ENCODE results near the gene SARDH.
"Not testable (repeated sequence)": the region's sequence is repeated elsewhere in the genome, so short reads cannot be mapped to it uniquely, and the experiment has no call there.

The SARDH gene

DNA sequence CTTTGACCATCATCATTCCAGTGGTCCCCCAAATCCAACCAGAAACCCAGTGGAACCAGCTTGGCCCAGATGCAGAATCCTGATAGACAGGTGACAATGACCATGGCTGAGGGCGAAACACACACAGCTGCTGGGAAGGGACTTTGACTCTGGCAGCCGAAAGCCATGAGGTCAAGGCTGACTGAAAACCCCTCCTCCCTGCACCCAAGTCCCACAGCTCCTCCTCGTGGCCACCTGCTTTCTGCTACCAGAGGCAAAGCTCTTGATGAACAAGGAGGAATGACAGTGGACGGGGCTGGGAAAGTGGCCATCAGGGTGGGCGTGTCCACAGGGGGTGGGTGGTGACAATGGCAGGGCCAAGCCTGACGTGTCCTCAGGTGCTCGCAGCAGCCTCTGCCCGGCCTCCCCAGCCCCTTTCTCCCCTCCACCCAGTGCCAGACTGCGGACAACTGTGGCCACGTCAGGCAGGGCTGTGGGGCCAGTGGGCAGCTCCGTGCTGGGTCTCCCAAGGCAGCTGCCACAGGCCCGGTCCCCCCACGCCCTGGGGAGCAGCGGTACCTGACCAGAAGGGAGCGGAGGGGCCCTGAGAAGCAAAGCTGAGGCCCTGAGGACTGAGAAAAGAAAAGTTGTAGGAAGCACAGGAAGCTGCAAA is 30.8 kb upstream of the SARDH start:
- no peak overlapping the region for H3K4me3 ChIP-seq (ENCODE audit: low read depth, low read length)
- peak; percentile 13 for DNase-seq (ENCODE audit: low read depth)
- TF ChIP-seq, protein P1, sequence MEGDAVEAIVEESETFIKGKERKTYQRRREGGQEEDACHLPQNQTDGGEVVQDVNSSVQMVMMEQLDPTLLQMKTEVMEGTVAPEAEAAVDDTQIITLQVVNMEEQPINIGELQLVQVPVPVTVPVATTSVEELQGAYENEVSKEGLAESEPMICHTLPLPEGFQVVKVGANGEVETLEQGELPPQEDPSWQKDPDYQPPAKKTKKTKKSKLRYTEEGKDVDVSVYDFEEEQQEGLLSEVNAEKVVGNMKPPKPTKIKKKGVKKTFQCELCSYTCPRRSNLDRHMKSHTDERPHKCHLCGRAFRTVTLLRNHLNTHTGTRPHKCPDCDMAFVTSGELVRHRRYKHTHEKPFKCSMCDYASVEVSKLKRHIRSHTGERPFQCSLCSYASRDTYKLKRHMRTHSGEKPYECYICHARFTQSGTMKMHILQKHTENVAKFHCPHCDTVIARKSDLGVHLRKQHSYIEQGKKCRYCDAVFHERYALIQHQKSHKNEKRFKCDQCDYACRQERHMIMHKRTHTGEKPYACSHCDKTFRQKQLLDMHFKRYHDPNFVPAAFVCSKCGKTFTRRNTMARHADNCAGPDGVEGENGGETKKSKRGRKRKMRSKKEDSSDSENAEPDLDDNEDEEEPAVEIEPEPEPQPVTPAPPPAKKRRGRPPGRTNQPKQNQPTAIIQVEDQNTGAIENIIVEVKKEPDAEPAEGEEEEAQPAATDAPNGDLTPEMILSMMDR (conservative IDR thresholded peaks at IDR 0.05; ENCODE audit: low read depth, low read length): peak; percentile 50

DNA sequence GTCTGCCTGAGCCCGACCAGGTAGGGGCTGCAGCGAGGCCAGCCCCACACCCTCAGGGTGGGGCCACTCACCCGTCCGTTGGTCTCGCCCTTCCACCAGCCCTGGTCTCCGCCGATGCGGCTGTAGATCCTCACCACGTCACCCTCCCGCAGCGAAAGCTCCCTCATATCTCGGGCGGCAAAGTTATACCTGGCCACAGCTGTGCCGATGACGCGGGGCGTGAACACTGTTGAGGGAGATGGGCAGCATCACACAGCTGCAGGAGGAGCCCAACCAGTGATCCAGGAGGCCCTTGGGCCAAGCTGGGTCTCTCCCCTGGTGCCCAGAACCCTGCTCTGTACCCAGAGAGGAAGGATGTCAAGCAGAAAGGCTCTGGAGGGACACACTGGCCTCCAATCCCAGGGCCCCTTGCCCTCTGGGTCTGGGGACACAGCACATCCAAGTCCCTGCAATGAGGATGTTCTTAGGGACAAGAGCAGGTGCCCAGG is 30.3 kb upstream of the SARDH start:
- TF ChIP-seq, protein P1 (conservative IDR thresholded peaks at IDR 0.05; ENCODE audit: low read depth, low read length): no peak
- H3K4me3 ChIP-seq (ENCODE audit: low read depth, low read length): no peak overlapping the region
- DNase-seq (ENCODE audit: low read depth): no peak

DNA sequence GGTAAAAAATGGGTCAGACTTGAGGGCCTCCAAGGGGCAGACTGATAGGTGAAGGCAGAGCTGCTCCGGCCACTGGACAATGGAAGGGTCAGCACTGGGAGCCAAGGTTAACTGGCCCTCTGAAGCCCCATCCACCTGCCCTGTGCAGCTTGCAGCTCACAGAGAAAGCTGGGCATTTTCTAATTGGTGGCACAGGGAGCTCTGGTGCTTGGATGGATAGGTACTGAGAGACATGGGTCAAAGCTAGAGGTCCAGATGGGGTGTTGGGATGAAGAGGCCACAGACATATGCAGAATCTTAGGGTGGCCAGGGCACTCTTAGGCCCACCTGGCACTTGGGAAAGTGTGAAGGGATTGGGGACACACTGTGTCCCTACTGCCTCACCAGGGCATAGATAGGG is 29.5 kb upstream of the SARDH start:
- no peak overlapping the region for H3K4me3 ChIP-seq (ENCODE audit: low read depth, low read length)
- TF ChIP-seq, protein P1 (conservative IDR thresholded peaks at IDR 0.05; ENCODE audit: low read depth, low read length): no peak
- no peak for DNase-seq (ENCODE audit: low read depth)

DNA sequence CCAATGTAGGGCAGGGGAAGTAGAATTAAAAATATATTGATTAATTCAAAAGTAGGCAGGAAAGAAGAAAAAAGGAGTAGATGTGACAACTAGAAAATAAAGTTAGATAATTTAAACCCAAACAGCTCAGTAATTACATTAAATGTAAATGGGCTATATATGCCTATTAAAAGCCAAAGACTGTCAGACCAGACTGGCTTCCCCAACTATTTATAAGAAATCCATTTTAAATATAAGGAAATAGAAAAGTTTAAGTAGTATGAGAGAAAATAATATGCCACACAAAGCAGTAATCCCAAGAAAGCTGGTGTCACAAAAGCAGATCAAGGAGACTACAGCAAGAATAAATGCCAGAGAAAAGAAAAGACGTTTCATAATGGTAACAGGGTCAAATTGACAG is 28.9 kb upstream of the SARDH start:
- DNase-seq (ENCODE audit: low read depth): no peak
- TF ChIP-seq, protein P1 (conservative IDR thresholded peaks at IDR 0.05; ENCODE audit: low read depth, low read length): no peak
- H3K4me3 ChIP-seq (ENCODE audit: low read depth, low read length): no peak overlapping the region

DNA sequence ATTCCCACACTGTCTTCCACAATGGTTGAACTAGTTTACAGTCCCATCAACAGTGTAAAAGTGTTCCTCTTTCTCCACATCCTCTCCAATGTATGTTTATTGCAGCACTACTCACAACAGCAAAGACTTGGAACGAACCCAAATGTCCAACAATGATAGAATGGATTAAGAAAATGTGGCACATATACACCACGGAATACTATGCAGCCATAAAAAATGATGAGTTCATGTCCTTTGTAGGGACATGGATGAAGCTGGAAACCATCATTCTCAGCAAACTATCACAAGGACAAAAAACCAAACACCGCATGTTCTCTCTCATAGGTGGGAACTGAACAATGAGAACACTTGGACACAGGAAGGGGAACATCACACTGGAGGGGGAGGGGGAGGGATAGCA is 28.1 kb upstream of the SARDH start:
- H3K4me3 ChIP-seq (ENCODE audit: low read depth, low read length); DNase-seq (ENCODE audit: low read depth): not testable (repeated sequence)

DNA sequence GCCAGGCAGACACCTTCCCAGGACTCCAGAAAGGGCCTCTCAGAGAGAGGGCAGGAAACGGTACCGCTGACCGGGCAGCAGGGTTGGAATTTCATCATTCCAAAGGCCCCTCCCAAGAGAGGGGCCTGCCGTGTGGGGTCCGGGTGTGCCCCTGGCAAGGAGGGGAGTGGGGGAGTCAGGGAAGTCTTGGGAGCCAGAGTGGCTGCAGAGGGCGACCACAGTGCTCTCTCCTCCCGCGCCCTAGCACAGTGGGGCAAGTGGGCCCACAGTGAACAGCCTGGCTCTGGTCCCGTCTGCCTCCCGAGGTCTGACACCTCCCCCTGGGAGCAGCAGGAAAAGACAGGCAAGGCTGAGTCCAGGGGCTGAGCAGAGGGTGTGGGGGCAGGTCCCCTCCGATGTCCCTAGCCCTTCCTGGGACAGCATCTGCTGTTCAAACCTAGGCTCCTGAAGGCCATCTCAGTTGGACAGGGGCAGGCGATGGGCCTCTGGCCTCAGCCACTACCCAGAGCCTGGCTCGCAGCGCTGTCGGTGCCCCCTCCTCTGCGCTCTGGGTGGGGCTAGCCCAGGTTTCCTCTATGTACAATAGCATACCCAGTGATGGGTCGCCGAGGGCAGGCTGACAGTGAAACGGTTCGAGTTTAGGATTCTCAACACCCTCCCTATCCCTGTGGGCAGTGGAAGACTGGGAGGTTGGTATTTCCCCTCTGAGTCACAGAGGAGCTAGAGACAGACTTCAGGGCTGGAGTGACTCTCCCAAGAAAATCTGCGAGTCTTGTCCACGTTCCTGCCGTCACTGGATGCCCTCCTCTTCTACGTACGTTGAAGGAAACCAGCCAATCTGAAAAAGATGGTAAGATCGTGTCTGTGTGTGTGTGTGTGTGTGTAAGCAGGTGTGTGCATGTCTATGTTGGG is 25.4 kb upstream of the SARDH start:
- DNase-seq (ENCODE audit: low read depth): peak; percentile 40
- TF ChIP-seq, protein P1 (conservative IDR thresholded peaks at IDR 0.05; ENCODE audit: low read depth, low read length): no peak
- no peak overlapping the region for H3K4me3 ChIP-seq (ENCODE audit: low read depth, low read length)

DNA sequence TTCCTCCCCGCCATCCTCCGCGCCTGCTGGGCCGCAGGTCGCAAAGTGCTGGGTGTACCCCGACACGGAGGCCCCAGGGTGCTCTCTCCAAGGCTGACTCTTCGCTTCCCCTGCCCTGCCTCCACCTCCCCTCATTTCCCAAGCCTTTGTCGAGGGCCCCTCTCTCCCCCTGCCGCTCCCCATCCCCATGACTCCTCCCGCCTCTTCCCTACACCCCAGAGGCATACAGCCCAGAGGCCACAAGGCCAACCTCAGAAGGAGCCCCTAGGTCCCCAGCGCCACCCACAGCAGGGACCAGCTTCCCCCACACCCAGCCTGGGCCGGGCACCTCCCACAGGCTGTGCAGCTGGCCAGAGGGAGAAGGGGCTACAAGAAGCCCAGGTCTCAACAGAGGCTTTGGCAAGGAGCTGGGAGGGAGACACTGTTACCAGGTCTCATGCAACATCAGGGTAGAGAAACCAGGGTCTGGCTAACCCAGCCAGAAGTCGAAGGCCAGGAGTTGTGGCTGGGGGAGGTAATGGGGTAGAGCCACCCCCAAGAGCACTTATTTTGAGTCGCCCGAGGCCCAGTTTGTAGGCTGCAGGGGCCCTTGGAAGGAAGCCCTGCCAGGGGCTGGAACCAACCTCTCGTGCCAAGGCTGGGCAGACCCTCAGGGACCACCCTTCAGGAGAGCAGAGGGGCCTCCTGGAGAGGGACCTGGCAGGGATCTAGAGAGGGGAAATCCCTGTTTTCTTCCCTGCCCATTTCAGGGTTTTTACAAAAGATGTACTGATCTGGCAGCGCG is 24.5 kb upstream of the SARDH start:
- TF ChIP-seq, protein P1 (conservative IDR thresholded peaks at IDR 0.05; ENCODE audit: low read depth, low read length): no peak
- no peak overlapping the region for H3K4me3 ChIP-seq (ENCODE audit: low read depth, low read length)
- DNase-seq (ENCODE audit: low read depth): no peak
